Panc1 (cell line): ENCODE measurements around the gene KCNQ1.

Source experiments
- CTCF ChIP-seq: fragments of 450-650 bp; IDR thresholded peaks from 2 replicates; pipeline ENCODE4 v1.5.1; 2017; ENCODE audit warnings: mild to moderate bottlenecking
- POLR2AphosphoS5 ChIP-seq: IDR thresholded peaks from 2 replicates; pipeline ENCODE4 v1.6.1; 2012; ENCODE audit warnings: mild to moderate bottlenecking, low read depth, low read length, moderate library complexity
- REST ChIP-seq, 2 experiments: IDR thresholded peaks; 2 replicates each; pipeline ENCODE4 v1.6.1; 2011 to 2012; ENCODE audit warnings: low read depth in 2 of 2, control low read depth in 1 of 2, low read length in 1 of 2, mild to moderate bottlenecking in 1 of 2, moderate library complexity in 1 of 2; ENCODE audit not compliant: insufficient read depth in 1 of 2

GRCh38 chr11:2725368-2726300 lies 280.8 kb downstream of the KCNQ1 start:
- TF ChIP-seq POLR2AphosphoS5, result no peak
- no peak for TF ChIP-seq REST (IDR thresholded peaks at IDR 0.05; ENCODE audit: insufficient read depth in 1 of 2, low read depth in 2 of 2, low read length in 1 of 2)
- no peak for TF ChIP-seq CTCF
